GM19351 (cell line): Measurements from ENCODE around the gene STEAP1.
A peak's percentile ranks its signal among the peaks of the same experiment; 100 is the strongest.
"Not testable (repeated sequence)": the region's sequence is repeated elsewhere in the genome, so short reads cannot be mapped to it uniquely, and the experiment has no call there.

ENCODE experiments used
- ATAC-seq: cut with Tn5 transposase; IDR thresholded peaks from one replicate; pipeline ENCODE4 v1.9.1; 2021; ENCODE audit warnings: mild to moderate bottlenecking, moderate library complexity; ENCODE audit not compliant: unreplicated experiment

STEAP1 gene

GRCh38 chr7:90173127-90173844, 19.0 kb downstream of the STEAP1 start:
- peak; percentile 87 for ATAC-seq

GRCh38 chr7:90175667-90176066, 21.4 kb downstream of the STEAP1 start:
- no peak for ATAC-seq

GRCh38 chr7:90176195-90176594, 21.9 kb downstream of the STEAP1 start:
- no peak for ATAC-seq

DNA sequence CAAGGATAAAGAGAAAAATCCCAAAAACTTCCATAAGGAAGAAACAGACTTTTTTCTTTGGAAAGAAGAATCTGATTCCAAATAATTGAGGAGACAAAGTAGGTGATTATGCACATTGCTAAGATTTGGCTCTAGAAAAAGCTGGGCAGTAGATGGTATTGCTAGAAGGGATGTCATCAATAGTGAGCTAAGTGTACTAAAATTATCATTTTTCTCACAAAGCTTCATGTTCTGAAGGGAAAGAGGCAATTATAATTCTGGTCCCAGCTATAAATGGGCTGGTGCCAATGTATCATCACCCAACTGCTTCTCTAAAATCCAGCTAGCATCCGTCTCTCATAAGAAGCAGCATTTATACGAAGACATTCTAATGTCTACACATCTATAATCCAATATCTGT, 23.9 kb downstream of the STEAP1 start:
- ATAC-seq = no peak

GRCh38 chr7:90178679-90179278, 24.5 kb downstream of the STEAP1 start:
- ATAC-seq = peak; percentile 97

DNA sequence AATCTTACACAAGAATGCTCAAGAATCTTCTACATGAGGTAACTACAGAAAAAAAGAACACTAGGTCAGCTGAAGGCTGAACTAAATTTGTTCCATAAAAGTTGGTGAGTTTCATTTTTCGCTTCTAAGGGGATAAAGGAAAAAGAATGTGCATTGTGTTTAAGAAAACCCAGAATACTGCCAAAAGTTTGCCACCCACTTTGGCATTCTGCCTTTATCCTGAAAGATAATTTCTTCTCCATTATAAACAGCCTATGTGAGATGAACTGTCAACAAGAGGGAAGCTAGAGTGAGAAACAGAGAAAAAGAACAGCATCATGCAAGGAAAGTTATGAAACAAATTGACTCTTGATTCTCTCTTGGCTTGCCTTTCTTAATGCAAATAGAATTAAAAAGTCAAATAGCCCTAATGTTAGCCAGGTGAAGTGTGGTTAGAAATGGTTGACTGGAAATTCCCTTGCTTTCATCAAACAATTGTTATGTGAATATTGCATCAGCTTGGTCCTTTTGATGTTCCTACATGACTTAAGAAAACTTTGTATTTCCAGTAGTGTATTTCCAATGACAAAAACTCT, 25.8 kb downstream of the STEAP1 start:
- ATAC-seq = no peak

GRCh38 chr7:90180649-90181048, 26.4 kb downstream of the STEAP1 start:
- no peak for ATAC-seq

DNA sequence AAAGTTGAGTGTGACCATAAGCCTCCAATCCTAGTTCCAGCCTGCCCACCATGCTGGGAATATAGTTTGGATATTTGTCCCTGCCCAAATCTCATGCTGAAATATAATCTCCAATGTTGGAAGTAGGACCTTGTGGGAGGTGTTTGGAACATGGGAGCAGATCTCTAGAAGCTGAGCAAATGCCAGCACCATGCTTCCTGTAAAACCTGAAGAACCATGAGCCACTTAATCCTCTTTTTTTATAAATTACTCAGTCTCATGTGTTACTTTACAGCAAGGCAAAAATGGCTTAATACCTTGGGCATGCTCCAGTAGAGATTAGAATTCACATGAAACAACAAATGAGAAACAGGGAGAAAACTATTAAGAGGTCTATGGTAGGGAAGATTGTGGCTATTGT, 27.2 kb downstream of the STEAP1 start:
- ATAC-seq = no peak

- ATAC-seq = not testable (repeated sequence)
These were observed 32.0 kb downstream of the STEAP1 start for GRCh38 chr7:90186290-90186689.

DNA sequence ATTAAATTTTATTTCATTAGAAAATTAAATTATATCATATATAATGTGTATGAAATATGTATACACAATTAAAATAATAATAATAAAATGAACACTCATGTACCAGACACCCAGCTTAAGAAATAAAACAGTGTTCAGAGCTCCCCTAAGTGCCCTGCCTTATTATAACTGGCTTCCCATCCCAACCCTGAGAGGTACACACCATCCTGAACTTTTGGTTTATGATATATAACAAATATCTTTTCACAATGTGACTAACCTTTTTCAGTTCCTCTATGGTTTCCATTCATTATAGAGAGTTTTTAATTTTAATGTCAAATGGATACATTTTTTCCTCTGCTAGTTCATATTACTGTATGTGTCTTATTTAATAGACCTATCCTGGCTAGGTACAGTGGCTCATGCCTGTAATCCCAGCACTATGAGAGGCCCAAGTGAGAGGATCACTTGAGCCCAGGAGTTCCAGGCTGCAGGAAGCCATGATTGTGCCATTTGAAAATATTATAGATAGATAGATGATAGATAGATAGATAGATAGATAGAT, 33.3 kb downstream of the STEAP1 start:
- no peak for ATAC-seq

GRCh38 chr7:90188281-90188680, 34.0 kb downstream of the STEAP1 start:
- peak; percentile 77 for ATAC-seq

DNA sequence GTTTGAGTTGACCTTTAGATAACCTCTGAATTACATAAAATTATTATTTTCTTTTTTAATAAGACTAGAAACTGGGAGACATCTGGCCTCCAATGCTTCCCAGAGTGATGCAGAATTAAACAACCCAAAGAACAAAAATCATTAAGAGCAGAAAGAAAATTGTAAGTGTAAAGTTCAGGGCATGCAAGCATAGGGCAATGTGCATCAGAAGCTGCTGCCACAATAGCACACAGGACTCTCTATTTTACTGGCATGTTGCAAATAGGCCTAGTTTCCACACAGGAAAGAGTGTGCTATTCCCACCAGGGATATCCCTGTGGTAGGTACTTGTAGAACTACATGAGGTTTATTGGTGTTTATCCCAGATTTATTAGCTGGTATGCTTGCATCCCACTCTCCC, 36.7 kb downstream of the STEAP1 start:
- no peak for ATAC-seq

GRCh38 chr7:90191648-90192047, 37.4 kb downstream of the STEAP1 start:
- ATAC-seq = no peak

DNA sequence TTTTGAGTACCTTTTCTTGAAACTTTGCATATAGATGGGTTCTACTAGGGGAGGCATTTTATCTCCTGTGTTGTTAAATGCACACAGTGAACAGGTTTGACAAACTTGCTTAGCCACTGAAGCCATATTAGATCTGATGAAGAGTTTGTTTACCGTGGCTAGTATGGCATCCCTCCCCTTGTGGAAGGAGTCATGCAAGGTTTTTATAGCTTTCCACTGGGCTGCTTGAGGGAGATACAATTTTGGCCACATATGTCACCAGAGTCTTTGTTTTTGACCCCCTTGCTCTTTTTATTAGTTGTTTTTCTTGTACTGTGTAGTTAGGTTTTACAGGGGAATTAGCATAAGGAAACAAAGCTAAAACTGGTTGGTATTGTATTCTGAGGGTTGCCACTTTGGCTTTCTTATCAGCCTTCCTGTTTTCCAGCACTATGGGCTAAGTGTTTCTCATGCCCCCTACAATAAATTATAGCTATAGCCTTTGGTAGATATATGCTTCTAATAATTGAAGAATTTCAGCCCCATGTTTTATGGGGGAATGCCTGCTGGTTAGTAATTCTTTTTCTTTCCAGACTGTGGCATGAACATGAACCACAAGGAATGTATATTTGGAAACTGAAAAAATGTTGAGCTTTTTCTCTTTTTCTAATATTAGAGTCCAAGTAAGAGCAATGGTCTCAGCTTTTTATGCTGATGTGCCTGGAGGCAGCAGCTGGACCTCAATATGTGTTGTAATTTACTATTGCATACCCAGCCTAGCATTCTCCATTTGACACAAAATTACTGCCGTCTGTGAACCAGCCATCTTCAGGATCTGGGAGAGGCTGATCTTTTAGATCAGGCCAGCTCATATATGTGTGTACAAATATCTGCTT, 38.8 kb downstream of the STEAP1 start:
- no peak for ATAC-seq

GRCh38 chr7:90194911-90195809, 40.9 kb downstream of the STEAP1 start:
- no peak for ATAC-seq

DNA sequence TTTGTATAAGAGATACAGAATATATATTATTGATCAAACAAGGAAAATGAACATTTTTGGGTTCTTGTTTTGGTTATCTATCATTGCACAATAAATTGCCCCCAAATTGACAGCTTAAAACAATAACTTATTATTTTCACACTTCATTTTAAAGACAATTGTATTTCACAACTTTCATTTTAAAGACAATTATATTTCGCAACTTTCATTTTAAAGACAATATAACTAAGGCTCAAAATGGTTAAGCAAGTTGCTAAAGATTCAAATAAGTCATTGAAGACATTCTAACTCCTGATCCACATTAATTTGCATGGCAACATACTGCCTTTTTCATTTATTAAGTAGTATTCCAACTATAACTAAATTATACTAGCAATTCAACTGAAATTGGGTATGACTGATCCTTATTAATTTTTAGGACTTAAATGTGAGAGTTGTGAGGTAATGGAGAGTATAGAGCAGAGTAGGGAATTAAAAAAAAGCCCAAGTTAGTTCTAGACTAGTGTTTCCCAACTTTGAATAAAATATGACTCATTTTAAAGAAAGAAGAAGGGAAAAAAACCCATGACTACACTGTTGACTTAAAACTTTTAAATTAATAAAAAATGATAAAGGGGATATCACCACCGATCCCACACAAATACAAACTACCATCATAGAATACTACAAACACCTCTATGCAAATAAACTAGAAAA, 47.4 kb downstream of the STEAP1 start:
- no peak for ATAC-seq

DNA sequence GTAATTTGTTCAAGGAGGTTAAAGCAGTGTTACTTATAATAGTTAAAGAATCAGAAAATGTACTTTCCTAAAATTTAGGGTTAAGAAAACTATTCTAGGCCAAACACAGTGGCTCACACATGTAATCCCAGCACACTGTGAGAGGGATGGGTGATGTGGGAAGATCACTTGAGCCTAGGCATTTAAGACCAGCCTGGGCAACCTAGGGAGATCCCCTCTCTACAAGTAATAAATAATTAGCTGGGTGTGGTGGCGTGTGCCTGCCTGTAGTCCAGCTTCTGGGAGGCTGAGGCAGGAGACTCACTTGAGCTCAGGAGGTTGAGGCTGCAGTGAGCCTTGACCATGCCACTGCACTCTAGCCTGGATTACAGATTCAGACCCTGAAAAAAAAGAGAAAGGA, 53.7 kb downstream of the STEAP1 start:
- no peak for ATAC-seq

DNA sequence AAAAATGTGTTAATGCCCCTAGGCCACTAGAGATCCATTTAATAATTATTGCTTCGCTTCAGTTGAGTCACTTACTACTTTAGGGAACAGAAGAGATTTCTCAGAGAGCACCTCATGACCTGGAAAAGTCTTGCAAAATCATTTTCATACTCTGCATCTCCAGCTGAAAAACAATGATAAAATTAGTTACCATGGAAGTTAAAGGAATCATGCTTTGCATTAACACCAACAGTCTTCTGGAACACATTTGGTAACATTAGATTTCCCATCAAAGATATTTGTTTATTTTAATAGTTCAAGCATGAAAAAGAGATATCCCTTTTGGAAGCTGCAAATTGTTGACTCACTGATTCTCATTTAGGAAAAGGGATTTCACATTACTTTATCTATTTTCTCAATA, 55.5 kb downstream of the STEAP1 start:
- no peak for ATAC-seq

- no peak for ATAC-seq
These were observed 56.2 kb downstream of the STEAP1 start for GRCh38 chr7:90210475-90210874.

DNA sequence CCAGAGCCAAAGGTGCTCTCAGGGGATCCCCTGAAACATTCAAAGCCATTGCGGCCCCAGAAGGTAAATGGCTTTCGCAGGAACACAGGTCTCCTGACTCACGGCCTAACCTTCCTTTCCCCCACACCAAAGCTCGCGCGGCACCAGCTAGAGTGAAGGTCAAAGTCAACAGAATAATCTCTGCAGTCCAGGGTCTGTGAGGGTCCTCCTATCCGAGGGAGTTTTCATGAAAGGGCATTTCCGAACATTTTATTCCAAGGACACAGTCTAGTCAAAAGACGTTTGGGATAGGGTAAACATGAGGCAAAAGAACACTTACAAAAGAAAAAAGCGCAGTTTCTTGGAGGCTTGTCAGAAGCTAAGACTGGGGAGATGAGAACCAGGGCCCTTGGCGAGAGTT, 56.7 kb downstream of the STEAP1 start:
- ATAC-seq = peak; percentile 20
